ENCODE data around the gene PCBP3. TPM values are rescaled to one million over a fixed set of nuclear protein-coding genes. Genes with fewer than 3 reads are reported as not detected.
"Not testable (repeated sequence)": the region's sequence is repeated elsewhere in the genome, so short reads cannot be mapped to it uniquely, and the experiment has no call there.

Gene PCBP3
- total RNA-seq, 1 experiment from 2014 or later: 10.9 TPM

DNA sequence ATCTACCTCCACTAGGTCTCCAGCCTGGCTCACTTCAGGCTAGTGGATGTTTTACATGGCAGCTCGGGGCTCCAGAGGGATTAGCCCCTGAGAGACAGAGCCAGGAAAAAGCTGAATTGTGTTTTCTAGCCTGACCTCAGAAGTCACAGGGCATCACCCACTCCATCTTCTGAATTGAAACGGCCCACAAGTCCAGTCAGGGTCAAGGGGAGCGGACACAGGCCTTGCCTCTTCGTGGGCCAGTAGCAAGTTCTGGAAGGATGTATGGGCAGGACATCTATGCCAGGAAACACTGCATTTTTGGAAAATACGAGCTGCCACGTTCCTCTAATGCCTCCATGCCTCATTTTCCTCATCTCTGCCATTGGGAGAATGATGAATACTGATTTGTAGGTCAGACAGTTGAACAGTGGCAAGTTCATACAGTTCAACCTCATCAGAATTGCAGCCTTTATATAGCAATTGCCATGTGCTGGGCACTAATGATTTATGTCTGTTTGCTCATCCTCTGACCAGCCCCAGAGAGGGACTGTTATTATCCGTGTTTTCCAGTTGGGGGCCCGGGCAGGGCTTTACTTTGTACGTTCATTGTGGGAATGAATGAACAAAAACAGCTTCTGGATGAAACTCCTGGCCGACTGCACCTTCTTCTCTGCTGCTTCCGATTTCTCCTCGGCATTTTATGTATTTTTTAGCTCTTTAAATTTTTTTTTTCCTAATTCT is 23.2 kb upstream of the PCBP3 start:
- Histone ChIP-seq H3K18ac (ENCODE audit: insufficient read length, low read depth, low read length) (no peak overlapping the region), H3K4me2 (ENCODE audit: insufficient read depth, insufficient read length, low read length) (no peak overlapping the region), H4K20me1 (ENCODE audit: control insufficient read depth, insufficient read depth, insufficient read length) (no peaks in the 10 kb centered on the region), H3K14ac (ENCODE audit: insufficient read depth, low read length) (no peak overlapping the region), H2BK20ac (ENCODE audit: low read depth, low read length, poor library complexity, severe bottlenecking) (no peak overlapping the region), H2AFZ (ENCODE audit: low read length) (no peak overlapping the region), H4K8ac (replicated peaks; ENCODE audit: insufficient read length, low read depth, low read length) (no peak overlapping the region), H4K5ac (ENCODE audit: insufficient read length, low read depth, low read length) (no peak overlapping the region), H2BK12ac (ENCODE audit: insufficient read length, low read depth, low read length) (no peak overlapping the region), H3K4me1 (ENCODE audit: insufficient read depth, low read length) (no peaks in the 10 kb centered on the region), H3K56ac (ENCODE audit: insufficient read length, low read depth, low read length) (no peak overlapping the region), H3K9ac (ENCODE audit: extremely low read depth, insufficient read length, low read length) (no peak overlapping the region), H2AK5ac (ENCODE audit: insufficient read length, low read length) (no peak overlapping the region), H3K23ac (ENCODE audit: insufficient read length, low read depth, low read length) (no peak overlapping the region), H3T11ph (ENCODE audit: low read length) (no peak overlapping the region), H2BK120ac (ENCODE audit: low read depth, low read length, poor library complexity, severe bottlenecking) (no peak overlapping the region), H3K27ac (ENCODE audit: insufficient read length, low read depth, low read length) (no peak overlapping the region), H3K4ac (ENCODE audit: low read depth, low read length) (no peak overlapping the region), H3K23me2 (ENCODE audit: insufficient read length, low read depth, low read length, poor library complexity, severe bottlenecking) (no peaks in the 10 kb centered on the region), H3K79me1 (ENCODE audit: insufficient read depth, low read depth, low read length, poor library complexity, severe bottlenecking) (no peaks in the 10 kb centered on the region), H3K79me2 (ENCODE audit: insufficient read depth, low read length) (peaks cover under 1% of the 10 kb centered on the region; the same call in 1 of the 2 replicates), H2BK5ac (ENCODE audit: insufficient read length, low read length) (no peak overlapping the region), H3K27me3 (ENCODE audit: insufficient read depth, low read length) (no peaks in the 10 kb centered on the region), H2BK15ac (ENCODE audit: low read depth, low read length) (no peak overlapping the region), H4K91ac (ENCODE audit: insufficient read length, low read depth, low read length) (no peak overlapping the region), H3K9me3 (ENCODE audit: control insufficient read depth, low read depth, low read length) (no peaks in the 10 kb centered on the region)
- Mint-ChIP-seq H3K36me3 (ENCODE audit: insufficient read depth in 1 of 3, low read depth in 3 of 3) (no peaks in the 10 kb centered on the region), H3K4me3 (no peak overlapping the region), H3K9me3 (0 out of 5 replicates have a peak, but pooled peaks cover 0 to 2% of the 10 kb centered on the region in 2 experiments), H3K4me1 (peaks cover 6 to 10% of the 10 kb centered on the region in 2 experiments), H3K27me3 (ENCODE audit: low read depth) (peaks cover 25% of the 10 kb centered on the region), H3K27ac (no peak overlapping the region)
- WGBS (ENCODE audit: extremely low coverage, insufficient read length, low lambda C conversion rate): no CpG with 5 or more reads among the region's 12 CpGs
- TF ChIP-seq, protein P1, sequence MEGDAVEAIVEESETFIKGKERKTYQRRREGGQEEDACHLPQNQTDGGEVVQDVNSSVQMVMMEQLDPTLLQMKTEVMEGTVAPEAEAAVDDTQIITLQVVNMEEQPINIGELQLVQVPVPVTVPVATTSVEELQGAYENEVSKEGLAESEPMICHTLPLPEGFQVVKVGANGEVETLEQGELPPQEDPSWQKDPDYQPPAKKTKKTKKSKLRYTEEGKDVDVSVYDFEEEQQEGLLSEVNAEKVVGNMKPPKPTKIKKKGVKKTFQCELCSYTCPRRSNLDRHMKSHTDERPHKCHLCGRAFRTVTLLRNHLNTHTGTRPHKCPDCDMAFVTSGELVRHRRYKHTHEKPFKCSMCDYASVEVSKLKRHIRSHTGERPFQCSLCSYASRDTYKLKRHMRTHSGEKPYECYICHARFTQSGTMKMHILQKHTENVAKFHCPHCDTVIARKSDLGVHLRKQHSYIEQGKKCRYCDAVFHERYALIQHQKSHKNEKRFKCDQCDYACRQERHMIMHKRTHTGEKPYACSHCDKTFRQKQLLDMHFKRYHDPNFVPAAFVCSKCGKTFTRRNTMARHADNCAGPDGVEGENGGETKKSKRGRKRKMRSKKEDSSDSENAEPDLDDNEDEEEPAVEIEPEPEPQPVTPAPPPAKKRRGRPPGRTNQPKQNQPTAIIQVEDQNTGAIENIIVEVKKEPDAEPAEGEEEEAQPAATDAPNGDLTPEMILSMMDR (conservative IDR thresholded peaks at IDR 0.05): no peak
- DNase-seq: no peak

DNA sequence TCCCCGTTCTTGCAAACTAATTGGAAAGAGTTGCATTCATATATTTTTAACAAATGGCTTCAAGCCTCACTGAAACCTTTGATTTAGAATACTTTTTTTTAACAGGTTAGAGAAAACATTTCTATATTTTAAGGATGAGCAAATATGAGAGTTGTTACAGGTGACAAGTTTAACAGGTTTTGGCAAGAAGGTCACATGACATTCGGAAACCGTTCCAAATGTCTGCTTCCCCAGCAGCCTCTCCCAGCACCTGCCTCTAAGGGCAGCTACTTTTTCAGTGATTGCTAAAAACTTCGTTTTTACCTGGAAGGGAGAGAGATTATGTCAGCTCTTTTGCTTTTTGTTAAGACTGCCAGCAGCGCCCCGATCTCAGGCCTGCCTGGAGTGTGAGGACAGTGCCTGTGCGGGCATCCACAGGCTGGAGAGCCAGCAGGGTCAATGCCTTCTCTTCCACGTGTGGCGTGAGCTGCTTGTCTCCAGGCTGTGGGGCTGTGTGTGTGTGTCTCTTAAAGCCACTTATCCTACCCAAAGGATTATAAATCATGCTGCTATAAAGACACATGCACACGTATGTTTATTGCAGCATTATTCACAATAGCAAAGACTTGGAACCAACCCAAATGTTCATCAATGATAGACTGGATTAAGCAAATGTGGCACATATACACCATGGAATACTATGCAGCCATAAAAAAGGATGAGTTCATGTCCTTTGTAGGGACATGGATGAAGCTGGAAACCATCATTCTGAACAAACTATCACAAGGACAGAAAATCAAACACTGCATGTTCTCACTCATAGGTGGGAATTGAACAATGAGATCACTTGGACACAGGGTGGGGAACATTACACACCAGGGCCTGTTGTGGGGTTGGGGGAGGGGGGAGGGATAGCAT is 21.8 kb upstream of the PCBP3 start:
- H3K4me1 Mint-ChIP-seq; H2BK15ac ChIP-seq (ENCODE audit: low read depth, low read length); H3K4ac ChIP-seq (ENCODE audit: low read depth, low read length); H2BK120ac ChIP-seq (ENCODE audit: low read depth, low read length, poor library complexity, severe bottlenecking); H3T11ph ChIP-seq (ENCODE audit: low read length); H3K23ac ChIP-seq (ENCODE audit: insufficient read length, low read depth, low read length); H3K79me1 ChIP-seq (ENCODE audit: insufficient read depth, low read depth, low read length, poor library complexity, severe bottlenecking); H3K9ac ChIP-seq (ENCODE audit: extremely low read depth, insufficient read length, low read length); H4K20me1 ChIP-seq (ENCODE audit: control insufficient read depth, insufficient read depth, insufficient read length); H3K56ac ChIP-seq (ENCODE audit: insufficient read length, low read depth, low read length); DNase-seq; H2BK20ac ChIP-seq (ENCODE audit: low read depth, low read length, poor library complexity, severe bottlenecking); H2BK12ac ChIP-seq (ENCODE audit: insufficient read length, low read depth, low read length); H3K4me2 ChIP-seq (ENCODE audit: insufficient read depth, insufficient read length, low read length); H3K23me2 ChIP-seq (ENCODE audit: insufficient read length, low read depth, low read length, poor library complexity, severe bottlenecking); H3K9me3 ChIP-seq (ENCODE audit: control insufficient read depth, low read depth, low read length); H3K4me1 ChIP-seq (ENCODE audit: insufficient read depth, low read length); H4K91ac ChIP-seq (ENCODE audit: insufficient read length, low read depth, low read length); H3K27ac Mint-ChIP-seq; H4K5ac ChIP-seq (ENCODE audit: insufficient read length, low read depth, low read length); H3K18ac ChIP-seq (ENCODE audit: insufficient read length, low read depth, low read length); H2AK5ac ChIP-seq (ENCODE audit: insufficient read length, low read length); H3K27me3 ChIP-seq (ENCODE audit: insufficient read depth, low read length); H3K14ac ChIP-seq (ENCODE audit: insufficient read depth, low read length); H3K79me2 ChIP-seq (ENCODE audit: insufficient read depth, low read length); H4K8ac ChIP-seq (replicated peaks; ENCODE audit: insufficient read length, low read depth, low read length); H3K27ac ChIP-seq (ENCODE audit: insufficient read length, low read depth, low read length); H3K36me3 Mint-ChIP-seq (ENCODE audit: insufficient read depth in 1 of 3, low read depth in 3 of 3); H2AFZ ChIP-seq (ENCODE audit: low read length); H3K9me3 Mint-ChIP-seq; H2BK5ac ChIP-seq (ENCODE audit: insufficient read length, low read length); H3K4me3 Mint-ChIP-seq: not testable (repeated sequence)
- peaks cover 27% of the 10 kb centered on the region for H3K27me3 Mint-ChIP-seq (ENCODE audit: low read depth)
- WGBS (ENCODE audit: extremely low coverage, insufficient read length, low lambda C conversion rate): no CpG with 5 or more reads among the region's 10 CpGs
